GM12873 (cell line): Measurements from ENCODE around the gene TAF1C.

ENCODE experiments used
- CTCF ChIP-seq: IDR thresholded peaks from 2 replicates; pipeline ENCODE4 v1.5.1; 2012; ENCODE audit warnings: low read depth, mild to moderate bottlenecking, moderate library complexity, low read length, control low read depth; ENCODE audit not compliant: insufficient read depth; ENCODE audit errors: missing control alignments

TAF1C gene

GRCh38 chr16:84193480-84193879, 6.6 kb upstream of the TAF1C start:
- no peak for TF ChIP-seq CTCF

- TF ChIP-seq CTCF: no peak
Measured at GRCh38 chr16:84191466-84191865, 4.6 kb upstream of the TAF1C start.

- TF ChIP-seq CTCF: no peak
Measured at GRCh38 chr16:84190731-84191388, 4.0 kb upstream of the TAF1C start, which contains the start of gene ADAD2. ADAD2 (plus strand) TSS chr16:84191157; CDS start chr16:84191231, 74 bp downstream.

GRCh38 chr16:84184775-84185174, 2.1 kb downstream of the TAF1C start:
- no peak for TF ChIP-seq CTCF

- no peak for TF ChIP-seq CTCF
Measured at GRCh38 chr16:84183911-84184591, 2.8 kb downstream of the TAF1C start.

GRCh38 chr16:84183572-84183875, 3.3 kb downstream of the TAF1C start:
- no peak for TF ChIP-seq CTCF

- no peak for TF ChIP-seq CTCF
Measured at GRCh38 chr16:84182680-84183571, 3.9 kb downstream of the TAF1C start.
